K562 (cell line): ENCODE results near the gene PTH1R. TPM values are rescaled to one million over a fixed set of nuclear protein-coding genes. Genes with fewer than 3 reads are reported as not detected.

Experiments
- ATAC-seq: fragments of 200-7000 bp; cut with Tn5 transposase; 3 replicates; pipeline ENCODE4 v1.9.1; 2020; ENCODE audit warnings: moderate library complexity
- BruUV-seq: library from RNA; stranded (reverse); fragments of 400-500 nt; replicated peaks from 2 replicates; lab custom pipeline; 2021; lab: Mats Ljungman, UMichigan
- CTCF ChIA-PET: fragments of 300-600 bp; formaldehyde crosslinking; extraction: SDS; loops from one replicate; lab custom pipeline; 2021; ENCODE audit warnings: low intra/inter-chr PET ratio; lab: Yijun Ruan, JAX
- POLR2A ChIA-PET: fragments of 300-600, 350-650 bp; sonication (Branson Sonifier 250); formaldehyde crosslinking; extraction: SDS; loops from one replicate; lab custom pipeline; 2021; ENCODE audit warnings: antibody characterized with exemption, inconsistent platforms; lab: Yijun Ruan, JAX
- DNase-seq, 4 experiments: peaks; one replicate each; pipeline versions ENCODE4 v3.0.0 to v3.0.0-alpha.2; 2011 to 2018; ENCODE audit warnings: low spot score in 3 of 4, mixed read lengths in 3 of 4; ENCODE audit errors: extremely low read depth in 1 of 4
- FAIRE-seq: peaks from 2 replicates; lab custom pipeline; 2011; peaks lifted over from hg19 to GRCh38; lab: Jason Lieb, UNC
- H2AFZ ChIP-seq: 2 replicates; pipeline ENCODE4 v1.6.0; 2011; ENCODE audit warnings: low read depth, low read length, control low read depth, inconsistent platforms
- H3K27ac ChIP-seq: fragments of 200-600 bp; 3 replicates; pipeline ENCODE4 v1.8.0; 2011; ENCODE audit warnings: low read depth, mild to moderate bottlenecking, control low read depth, inconsistent platforms, low read length, moderate library complexity, mixed read lengths; ENCODE audit errors: extremely low read depth
- H3K27me3 ChIP-seq, 2 experiments: fragments of 300-600 bp in 1 of 2; 2 replicates in 1 of 2; 3 replicates in 1 of 2; pipeline versions ENCODE4 v1.6.0 to v1.8.0; 2011; ENCODE audit warnings: inconsistent platforms in 2 of 2, low read length in 2 of 2, mild to moderate bottlenecking in 1 of 2, mixed read lengths in 1 of 2, moderate library complexity in 1 of 2; ENCODE audit not compliant: control insufficient read depth in 2 of 2, insufficient read depth in 2 of 2
- H3K36me3 ChIP-seq: fragments of 300-600 bp; 3 replicates; pipeline ENCODE4 v1.8.0; 2011; ENCODE audit warnings: mild to moderate bottlenecking, low read length, inconsistent platforms; ENCODE audit not compliant: control insufficient read depth, insufficient read depth
- H3K4me1 ChIP-seq, 2 experiments: fragments of 200-600 bp in 1 of 2; replicated peaks in 1 of 2; 2 replicates in 1 of 2; 3 replicates in 1 of 2; pipeline versions ENCODE4 v1.5.1 to v1.8.0; 2011; ENCODE audit warnings: inconsistent platforms in 2 of 2, low read length in 2 of 2, mild to moderate bottlenecking in 1 of 2, mixed read lengths in 1 of 2, moderate library complexity in 1 of 2; ENCODE audit not compliant: control insufficient read depth in 2 of 2, insufficient read depth in 2 of 2
- H3K4me2 ChIP-seq: 2 replicates; pipeline ENCODE4 v1.6.1; 2011; ENCODE audit warnings: low read length, control low read depth, inconsistent platforms, mixed read lengths; ENCODE audit not compliant: insufficient read depth
- H3K4me3 ChIP-seq: fragments of 200-600 bp; sonication (generic), shearing (Covaris generic); 2 replicates; pipeline ENCODE4 v1.5.1; 2016; ENCODE audit warnings: control low read depth, inconsistent platforms
- H3K79me2 ChIP-seq: fragments of 200-600 bp; 3 replicates; pipeline ENCODE4 v1.8.0; 2011; ENCODE audit warnings: low read length, inconsistent platforms; ENCODE audit not compliant: control insufficient read depth, insufficient read depth
- H3K9ac ChIP-seq, 2 experiments: 2 replicates each; pipeline versions ENCODE4 v1.6.0 to v1.6.1; 2011; ENCODE audit warnings: low read depth in 2 of 2, low read length in 2 of 2, control low read depth in 1 of 2, inconsistent platforms in 1 of 2, mild to moderate bottlenecking in 1 of 2, mixed read lengths in 1 of 2; ENCODE audit not compliant: insufficient read depth in 1 of 2
- H3K9me1 ChIP-seq: one replicate; pipeline ENCODE4 v1.6.0; 2011; ENCODE audit warnings: inconsistent platforms, mild to moderate bottlenecking, low read length, moderate library complexity; ENCODE audit not compliant: control insufficient read depth, insufficient read depth
- H3K9me3 ChIP-seq: replicated peaks from 2 replicates; pipeline ENCODE4 v1.5.1; 2011; ENCODE audit warnings: low read depth, low read length, inconsistent platforms; ENCODE audit not compliant: control insufficient read depth, insufficient read depth
- H4K20me1 ChIP-seq: replicated peaks from 2 replicates; pipeline ENCODE4 v1.6.1; 2011; ENCODE audit warnings: low read length, inconsistent platforms, mixed read lengths; ENCODE audit not compliant: control insufficient read depth, insufficient read depth
- COPS2 ChIP-seq: fragments of 450-650 bp; conservative IDR thresholded peaks from 2 replicates; pipeline ENCODE4 v1.6.1; 2016; ENCODE audit warnings: mild to moderate bottlenecking, moderate library complexity
- FOXK2 ChIP-seq, 2 experiments: fragments of 450-650 bp; IDR thresholded peaks in 1 of 2; conservative IDR thresholded peaks in 1 of 2; 2 replicates each; pipeline ENCODE4 v1.6.1; 2016; ENCODE audit warnings: low read depth in 2 of 2, mild to moderate bottlenecking in 1 of 2
- MYNN ChIP-seq, 2 experiments: sonication (generic); formaldehyde crosslinking in 1 of 2; IDR thresholded peaks; 2 replicates each; pipeline versions ENCODE4 v1.5.0 to v1.6.1; 2016 to 2020; ENCODE audit warnings: antibody characterized with exemption in 1 of 2, missing genetic modification reagents in 1 of 2
- REST ChIP-seq, 2 experiments: fragments of 450-650 bp; formaldehyde crosslinking in 1 of 2; IDR thresholded peaks; 2 replicates each; pipeline versions ENCODE4 v1.4.0 to v1.6.1; 2014 to 2020; ENCODE audit warnings: mild to moderate bottlenecking in 2 of 2, borderline replicate concordance in 1 of 2, low read depth in 1 of 2
- TEAD4 ChIP-seq, 2 experiments: sonication (generic) in 1 of 2; formaldehyde crosslinking in 1 of 2; IDR thresholded peaks; 2 replicates each; pipeline versions ENCODE4 v1.6.1 to v1.8.0; 2012 to 2022; ENCODE audit warnings: borderline replicate concordance in 1 of 2, inconsistent platforms in 1 of 2, low read length in 1 of 2, mild to moderate bottlenecking in 1 of 2, missing genetic modification reagents in 1 of 2
- ZBTB17 ChIP-seq: fragments of 450-650 bp; formaldehyde crosslinking; IDR thresholded peaks from 2 replicates; pipeline ENCODE4 v1.4.0; 2020; ENCODE audit warnings: mild to moderate bottlenecking
- ZNF586 ChIP-seq: fragments of 450-650 bp; formaldehyde crosslinking; conservative IDR thresholded peaks from 2 replicates; pipeline ENCODE4 v1.4.0; 2020; ENCODE audit warnings: mild to moderate bottlenecking, moderate library complexity
- whole genome bisulfite sequencing: fragments of 100-300 bp; shearing (Covaris generic); methylation state at CpG from one replicate; pipeline ENCODE4 v1.1.6; 2016; ENCODE audit warnings: low coverage, mixed read lengths; ENCODE audit not compliant: insufficient coverage; ENCODE audit errors: missing lambda C conversion rate; 5-methylcytosine and 5-hydroxymethylcytosine counted together
- in situ Hi-C: fragments of 300-500 bp; cut with MboI; formaldehyde crosslinking; loops from 4 replicates; pipeline ENCODE4 v1.15.0; 2018; ENCODE audit warnings: inconsistent platforms, mixed read lengths
- intact Hi-C: fragments of 100-400 bp; cut with micrococcal nuclease; formaldehyde crosslinking; loops from 2 replicates; pipeline ENCODE4 v1.14.2; 2022
- polyA plus RNA-seq, 8 experiments: library from polyadenylated mRNA; depleted of rRNA in 4 of 8; stranded (reverse) in 5 of 8; unstranded in 3 of 8; fragments of >200 nt; fragmentation: Nextera tagmentation in 2 of 8; fragmentation: Illumina TruSeq in 1 of 8; extraction: Ambion mirVana in 2 of 8; extraction: Trizol in 1 of 8; gene quantifications; 2 replicates each; pipeline versions ENCODE4 v1.2.1 to v1.2.3, GENCODE V29; 2011 to 2014; ENCODE audit warnings: inconsistent platforms in 1 of 8, missing spikeins in 1 of 8
- total RNA-seq, 7 experiments: library from RNA; depleted of rRNA in 6 of 7; stranded (reverse); fragments of >200 nt in 6 of 7; fragmentation: Illumina TruSeq in 2 of 7; extraction: Trizol in 2 of 7; gene quantifications; 2 replicates each; pipeline versions ENCODE4 v1.2.1 to v1.2.3, GENCODE V29; 2011 to 2021; ENCODE audit warnings: low replicate concordance in 1 of 7
- TF ChIP-seq, protein P1 (sequence below): IDR thresholded peaks from 2 replicates; pipeline ENCODE4 v1.6.1; 2016; ENCODE audit warnings: missing genetic modification characterization, missing compliant biosample characterization

Gene PTH1R
- total and polyA plus RNA-seq, 9 of the 15 experiments (the other 6 are each of a cell fraction or from before 2014, with no cell fraction given) = not detected

DNA sequence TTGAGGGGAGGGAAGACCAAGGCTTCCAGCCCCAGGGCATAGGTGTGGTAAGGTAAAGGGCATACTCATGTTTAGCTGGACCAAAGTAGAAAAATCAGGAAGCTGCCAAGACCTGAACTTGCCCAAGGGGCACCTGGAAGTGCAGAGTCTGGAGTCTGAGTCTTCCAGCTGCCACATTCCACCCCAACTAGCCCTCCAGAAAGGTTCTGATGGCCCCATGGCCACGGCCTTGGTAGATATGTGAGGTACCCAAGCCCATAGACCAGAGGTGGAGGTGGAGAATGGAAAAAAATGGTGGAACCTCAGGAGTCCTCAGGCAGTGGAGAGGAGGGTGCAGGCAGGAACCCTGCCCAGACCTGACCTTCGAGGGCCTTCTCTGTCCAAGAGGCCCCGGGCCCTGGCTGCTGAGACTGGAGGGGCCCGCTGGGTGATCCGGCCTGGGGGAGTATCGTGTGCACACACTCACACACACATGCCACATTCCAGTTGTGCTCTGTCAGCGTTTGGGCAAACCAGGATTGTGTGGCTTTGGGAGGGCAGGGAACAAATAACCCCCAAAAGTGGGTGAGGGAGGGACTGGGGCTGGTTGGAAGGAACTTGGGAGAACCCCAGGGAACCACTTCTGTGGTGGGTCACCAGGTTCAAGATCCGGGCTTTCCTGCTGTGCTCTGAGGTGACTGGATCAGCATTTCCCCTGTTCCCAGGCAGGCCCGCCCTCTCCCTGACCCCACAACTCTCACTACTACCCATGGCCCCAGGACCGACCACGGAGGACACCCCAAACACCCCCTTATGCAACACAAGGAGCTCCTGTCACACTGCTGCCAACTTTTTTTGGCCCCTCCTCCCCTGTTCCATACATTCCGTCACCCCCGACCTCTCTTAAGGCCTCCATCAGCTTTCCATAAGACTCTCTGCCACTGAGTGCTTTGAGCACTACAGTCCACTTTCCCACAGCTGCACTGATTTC lies 25.9 kb upstream of the PTH1R start (continued):
- TF ChIP-seq, protein P1, sequence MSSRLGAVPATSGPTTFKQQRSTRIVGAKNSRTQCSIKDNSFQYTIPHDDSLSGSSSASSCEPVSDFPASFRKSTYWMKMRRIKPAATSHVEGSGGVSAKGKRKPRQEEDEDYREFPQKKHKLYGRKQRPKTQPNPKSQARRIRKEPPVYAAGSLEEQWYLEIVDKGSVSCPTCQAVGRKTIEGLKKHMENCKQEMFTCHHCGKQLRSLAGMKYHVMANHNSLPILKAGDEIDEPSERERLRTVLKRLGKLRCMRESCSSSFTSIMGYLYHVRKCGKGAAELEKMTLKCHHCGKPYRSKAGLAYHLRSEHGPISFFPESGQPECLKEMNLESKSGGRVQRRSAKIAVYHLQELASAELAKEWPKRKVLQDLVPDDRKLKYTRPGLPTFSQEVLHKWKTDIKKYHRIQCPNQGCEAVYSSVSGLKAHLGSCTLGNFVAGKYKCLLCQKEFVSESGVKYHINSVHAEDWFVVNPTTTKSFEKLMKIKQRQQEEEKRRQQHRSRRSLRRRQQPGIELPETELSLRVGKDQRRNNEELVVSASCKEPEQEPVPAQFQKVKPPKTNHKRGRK (tag) = no peak
- no peak for TF ChIP-seq FOXK2 (conservative IDR thresholded peaks at IDR 0.05 in 1 of 2, IDR thresholded peaks at IDR 0.05 in 1 of 2; ENCODE audit: low read depth in 2 of 2)
- no peak for TF ChIP-seq ZNF586 (CRISPR knock-in tag)
- TF ChIP-seq ZBTB17 (CRISPR knock-in tag) = no peak

GRCh38 chr3:46852334-46852720 lies 25.2 kb upstream of the PTH1R start:
- Histone ChIP-seq H3K27ac (no peak overlapping the region), H3K79me2 (no peaks in the 10 kb centered on the region), H3K4me1 (no peaks in the 10 kb centered on the region), H2AFZ (no peak overlapping the region), H3K9me1 (no peaks in the 10 kb centered on the region), H3K4me3 (no peak overlapping the region), H3K4me2 (no peak overlapping the region), H3K9ac (no peak overlapping the region), H3K36me3 (no peaks in the 10 kb centered on the region), H3K9me3 (no peaks in the 10 kb centered on the region), H4K20me1 (peaks cover 3% of the 10 kb centered on the region; the same call in 1 of the 2 replicates), H3K27me3 (peaks cover 15 to 74% of the 10 kb centered on the region in 2 experiments; a peak in 4 of 5 replicates)
- CTCF ChIA-PET = no interaction called here
- in situ Hi-C loops (no loop called here), intact Hi-C loops (no loop called here)
- DNase-seq = no peak
- WGBS = 2% methylated on average over 9 of the region's 9 CpGs
- POLR2A ChIA-PET = no interaction called here
- peak; percentile 19 for FAIRE-seq
- BruUV-seq = no TSS peak
- ATAC-seq = no peak
- TF ChIP-seq REST (IDR thresholded peaks at IDR 0.05; ENCODE audit: borderline replicate concordance) (no peak), REST (CRISPR knock-in tag; IDR thresholded peaks at IDR 0.05; ENCODE audit: low read depth) (no peak), COPS2 (no peak), TEAD4 (IDR thresholded peaks at IDR 0.05; ENCODE audit: low read length) (no peak), TEAD4 (CRISPR knock-in tag; IDR thresholded peaks at IDR 0.05; ENCODE audit: borderline replicate concordance) (no peak), MYNN (IDR thresholded peaks at IDR 0.05) (no peak), MYNN (CRISPR knock-in tag; IDR thresholded peaks at IDR 0.05) (no peak)
